HEK293T (cell line): Measurements from ENCODE around the gene RCAN3.

Experiments
- ARNT ChIP-seq: fragments of 450-650 bp; IDR thresholded peaks from 2 replicates; pipeline ENCODE4 v1.6.1; 2017; ENCODE audit warnings: mild to moderate bottlenecking
- BHLHE40 ChIP-seq: fragments of 450-650 bp; IDR thresholded peaks from 2 replicates; pipeline ENCODE4 v1.6.1; 2016; ENCODE audit warnings: mild to moderate bottlenecking, moderate library complexity, borderline replicate concordance
- CTBP1 ChIP-seq: fragments of 450-650 bp; IDR thresholded peaks from 2 replicates; pipeline ENCODE4 v1.6.1; 2016; ENCODE audit warnings: borderline replicate concordance
- ELF4 ChIP-seq: fragments of 450-650 bp; IDR thresholded peaks from 2 replicates; pipeline ENCODE4 v1.6.1; 2017; ENCODE audit warnings: antibody characterized with exemption
- FOXA1 ChIP-seq: fragments of 450-650 bp; IDR thresholded peaks from 2 replicates; pipeline ENCODE4 v1.6.1; 2016; ENCODE audit warnings: mild to moderate bottlenecking
- FOXK2 ChIP-seq: fragments of 450-650 bp; IDR thresholded peaks from 2 replicates; pipeline ENCODE4 v1.6.1; 2016; ENCODE audit warnings: mild to moderate bottlenecking
- FOXM1 ChIP-seq: fragments of 450-650 bp; IDR thresholded peaks from 2 replicates; pipeline ENCODE4 v1.6.1; 2017; ENCODE audit warnings: mild to moderate bottlenecking, borderline replicate concordance
- HDGF ChIP-seq: fragments of 450-650 bp; IDR thresholded peaks from 2 replicates; pipeline ENCODE4 v1.6.1; 2017; ENCODE audit warnings: antibody characterized with exemption, borderline replicate concordance
- L3MBTL2 ChIP-seq: fragments of 450-650 bp; conservative IDR thresholded peaks from 2 replicates; pipeline ENCODE4 v1.6.1; 2016; ENCODE audit warnings: mild to moderate bottlenecking
- LEF1 ChIP-seq: fragments of 450-650 bp; IDR thresholded peaks from 2 replicates; pipeline ENCODE4 v1.6.1; 2017; ENCODE audit warnings: mild to moderate bottlenecking, borderline replicate concordance
- NFRKB ChIP-seq: fragments of 450-650 bp; IDR thresholded peaks from 2 replicates; pipeline ENCODE4 v1.6.1; 2016; ENCODE audit warnings: mild to moderate bottlenecking, moderate library complexity
- SP1 ChIP-seq: fragments of 450-650 bp; IDR thresholded peaks from 2 replicates; pipeline ENCODE4 v1.6.1; 2017
- SUZ12 ChIP-seq: fragments of 450-650 bp; IDR thresholded peaks from 2 replicates; pipeline ENCODE4 v1.6.1; 2016; ENCODE audit warnings: mild to moderate bottlenecking
- TARDBP ChIP-seq: fragments of 450-650 bp; IDR thresholded peaks from 2 replicates; pipeline ENCODE4 v1.6.1; 2016

- TF ChIP-seq HDGF (no peak), SP1 (no peak), FOXM1 (no peak), SUZ12 (no peak), NFRKB (no peak), BHLHE40 (no peak), ELF4 (no peak), FOXA1 (no peak), FOXK2 (no peak), CTBP1 (no peak), TARDBP (no peak), ARNT (no peak), L3MBTL2 (no peak), LEF1 (no peak)
Measured at GRCh38 chr1:24459551-24460266, 42.9 kb upstream of the RCAN3 start.
